DND-41 (cell line): ENCODE results near the gene PTPRC.

Experiments
- EZH2 ChIP-seq: IDR thresholded peaks from 3 replicates; pipeline ENCODE4 v1.6.1; 2012; ENCODE audit warnings: borderline replicate concordance, low read depth, mild to moderate bottlenecking, moderate library complexity, low read length, inconsistent platforms; ENCODE audit not compliant: severe bottlenecking
- TF ChIP-seq, protein P1 (sequence below): IDR thresholded peaks from 2 replicates; pipeline ENCODE4 v1.5.1; 2012; ENCODE audit warnings: borderline replicate concordance, low read length, moderate library complexity, mild to moderate bottlenecking; ENCODE audit not compliant: poor library complexity, severe bottlenecking; ENCODE audit errors: extremely low read depth

DNA sequence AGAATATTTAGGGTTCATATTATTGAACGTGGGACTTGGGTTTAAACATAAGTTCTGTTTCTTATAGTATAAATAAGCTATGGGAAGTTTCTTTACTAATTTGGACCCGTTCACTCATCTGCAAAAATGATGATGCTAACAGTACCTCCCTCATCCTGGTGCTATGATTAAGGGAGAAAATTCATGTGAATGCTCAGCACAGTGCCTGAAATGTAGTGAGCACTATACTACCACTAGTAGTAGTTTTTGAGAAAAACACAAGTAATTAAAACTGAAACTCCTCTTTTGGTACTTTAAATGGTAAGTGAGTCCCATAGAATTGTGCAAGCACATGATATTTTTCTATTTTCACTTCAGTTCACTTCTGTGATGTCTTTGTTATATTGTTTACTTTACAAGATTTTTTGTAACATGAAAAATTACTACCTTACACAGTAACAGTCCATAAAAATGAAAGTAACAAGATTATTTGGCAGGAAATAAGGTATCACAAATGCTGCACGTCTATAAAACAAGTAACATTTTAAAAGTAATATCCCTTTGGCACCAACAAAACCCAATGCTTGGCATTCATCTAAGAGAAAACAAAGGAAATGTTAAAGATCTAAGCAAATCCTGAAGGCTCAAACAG, 11.3 kb upstream of the PTPRC start:
- TF ChIP-seq, protein P1, sequence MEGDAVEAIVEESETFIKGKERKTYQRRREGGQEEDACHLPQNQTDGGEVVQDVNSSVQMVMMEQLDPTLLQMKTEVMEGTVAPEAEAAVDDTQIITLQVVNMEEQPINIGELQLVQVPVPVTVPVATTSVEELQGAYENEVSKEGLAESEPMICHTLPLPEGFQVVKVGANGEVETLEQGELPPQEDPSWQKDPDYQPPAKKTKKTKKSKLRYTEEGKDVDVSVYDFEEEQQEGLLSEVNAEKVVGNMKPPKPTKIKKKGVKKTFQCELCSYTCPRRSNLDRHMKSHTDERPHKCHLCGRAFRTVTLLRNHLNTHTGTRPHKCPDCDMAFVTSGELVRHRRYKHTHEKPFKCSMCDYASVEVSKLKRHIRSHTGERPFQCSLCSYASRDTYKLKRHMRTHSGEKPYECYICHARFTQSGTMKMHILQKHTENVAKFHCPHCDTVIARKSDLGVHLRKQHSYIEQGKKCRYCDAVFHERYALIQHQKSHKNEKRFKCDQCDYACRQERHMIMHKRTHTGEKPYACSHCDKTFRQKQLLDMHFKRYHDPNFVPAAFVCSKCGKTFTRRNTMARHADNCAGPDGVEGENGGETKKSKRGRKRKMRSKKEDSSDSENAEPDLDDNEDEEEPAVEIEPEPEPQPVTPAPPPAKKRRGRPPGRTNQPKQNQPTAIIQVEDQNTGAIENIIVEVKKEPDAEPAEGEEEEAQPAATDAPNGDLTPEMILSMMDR, result no peak
- no peak for TF ChIP-seq EZH2
